Nephron (organoid): ENCODE data around the gene DLD.
"Not testable (repeated sequence)": the region's sequence is repeated elsewhere in the genome, so short reads cannot be mapped to it uniquely, and the experiment has no call there.

Experiments
- H3K27ac Mint-ChIP-seq, 3 experiments: 2 replicates each; pipeline ENCODE4 v1.8.0; 2020; ENCODE audit warnings: mixed read lengths in 3 of 3, mild to moderate bottlenecking in 2 of 3, moderate library complexity in 1 of 3
- H3K27me3 Mint-ChIP-seq: 2 replicates; pipeline ENCODE4 v1.8.0; 2021; ENCODE audit warnings: low read depth, mild to moderate bottlenecking, moderate library complexity, mixed read lengths
- H3K36me3 Mint-ChIP-seq: 2 replicates; pipeline ENCODE4 v1.8.0; 2020; ENCODE audit warnings: low read depth, mixed read lengths
- H3K4me1 Mint-ChIP-seq: 2 replicates; pipeline ENCODE4 v1.8.0; 2020; ENCODE audit warnings: mixed read lengths
- H3K4me3 Mint-ChIP-seq, 3 experiments: 2 replicates each; pipeline ENCODE4 v1.8.0; 2020; ENCODE audit warnings: mild to moderate bottlenecking in 3 of 3, mixed read lengths in 3 of 3, moderate library complexity in 2 of 3
- H3K9me3 Mint-ChIP-seq: 2 replicates; pipeline ENCODE4 v1.8.0; 2020; ENCODE audit warnings: mixed read lengths
- CTCF ChIP-seq, 3 experiments: fragments of 200-600 bp; sonication (generic); IDR thresholded peaks; one replicate each; pipeline ENCODE4 v1.5.0; 2021; ENCODE audit warnings: antibody characterized with exemption in 3 of 3; ENCODE audit not compliant: unreplicated experiment in 3 of 3

Gene DLD

DNA sequence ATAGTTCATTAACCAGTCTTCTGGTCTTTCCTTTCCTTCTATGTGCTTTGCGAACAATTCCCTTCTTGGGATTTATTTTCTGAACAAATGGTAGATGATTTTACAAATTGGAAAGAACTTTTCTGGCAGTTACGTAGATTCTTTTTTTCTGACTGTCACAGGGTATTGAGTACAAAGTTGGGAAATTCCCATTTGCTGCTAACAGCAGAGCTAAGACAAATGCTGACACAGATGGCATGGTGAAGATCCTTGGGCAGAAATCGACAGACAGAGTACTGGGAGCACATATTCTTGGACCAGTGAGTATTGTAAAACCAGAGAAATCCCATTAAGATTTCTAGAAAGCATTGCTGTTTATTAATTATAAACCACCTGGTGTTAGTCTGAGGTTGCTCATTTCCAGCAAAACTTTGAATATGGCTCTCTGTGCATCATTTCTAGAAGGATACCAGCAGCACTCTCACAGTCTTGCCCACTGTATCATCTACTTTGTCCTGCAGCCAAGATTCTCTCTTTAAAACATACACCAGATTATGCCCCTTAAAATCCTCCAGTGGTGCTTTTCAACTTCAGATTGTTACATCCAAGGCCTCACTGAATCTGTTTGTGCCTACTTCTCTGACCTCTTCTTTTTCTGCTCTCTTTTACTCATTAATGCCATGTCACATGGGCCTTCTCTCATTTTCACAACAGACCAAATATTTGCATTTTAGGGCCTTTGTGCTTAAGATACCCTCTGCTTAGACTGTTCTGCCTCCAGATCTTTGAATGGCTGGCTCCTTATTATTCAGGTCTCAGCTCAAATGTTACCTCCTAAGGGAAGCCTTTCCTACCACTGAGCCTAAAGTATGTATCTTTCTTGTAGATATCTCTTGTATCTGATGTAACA is 27.0 kb downstream of the DLD start:
- H3K36me3 Mint-ChIP-seq = peaks cover 85% of the 10 kb centered on the region
- no peak overlapping the region for H3K4me3 Mint-ChIP-seq
- H3K4me1 Mint-ChIP-seq = peaks cover 25% of the 10 kb centered on the region
- H3K27ac Mint-ChIP-seq = no peak overlapping the region
- no peaks in the 10 kb centered on the region for H3K9me3 Mint-ChIP-seq
- no peaks in the 10 kb centered on the region for H3K27me3 Mint-ChIP-seq
- TF ChIP-seq CTCF (IDR thresholded peaks at IDR 0.05; ENCODE audit: unreplicated experiment in 3 of 3) = no peak

DNA sequence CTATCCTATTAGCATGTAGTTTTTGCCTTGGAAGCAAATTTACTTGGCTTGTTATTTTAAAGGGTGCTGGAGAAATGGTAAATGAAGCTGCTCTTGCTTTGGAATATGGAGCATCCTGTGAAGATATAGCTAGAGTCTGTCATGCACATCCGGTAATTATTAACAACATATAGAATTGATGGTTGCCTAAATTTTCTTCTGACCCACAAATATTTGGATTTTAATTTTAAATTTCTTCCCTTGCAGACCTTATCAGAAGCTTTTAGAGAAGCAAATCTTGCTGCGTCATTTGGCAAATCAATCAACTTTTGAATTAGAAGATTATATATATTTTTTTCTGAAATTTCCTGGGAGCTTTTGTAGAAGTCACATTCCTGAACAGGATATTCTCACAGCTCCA is 28.0 kb downstream of the DLD start:
- Mint-ChIP-seq H3K27ac (no peak overlapping the region), H3K4me3 (no peak overlapping the region), H3K27me3 (no peaks in the 10 kb centered on the region), H3K9me3 (no peaks in the 10 kb centered on the region), H3K4me1 (peaks cover 25% of the 10 kb centered on the region), H3K36me3 (peaks cover 84% of the 10 kb centered on the region)
- TF ChIP-seq CTCF (IDR thresholded peaks at IDR 0.05; ENCODE audit: unreplicated experiment in 3 of 3) = no peak

- H3K4me3 Mint-ChIP-seq = no peak overlapping the region
- no peak for TF ChIP-seq CTCF (IDR thresholded peaks at IDR 0.05; ENCODE audit: unreplicated experiment in 3 of 3)
- H3K36me3 Mint-ChIP-seq = peaks cover 83% of the 10 kb centered on the region
- H3K4me1 Mint-ChIP-seq = peaks cover 25% of the 10 kb centered on the region
- H3K27ac Mint-ChIP-seq = peak overlapping the region; percentile 17 to 89 (median 67)
- H3K27me3 Mint-ChIP-seq = no peaks in the 10 kb centered on the region
- H3K9me3 Mint-ChIP-seq = no peaks in the 10 kb centered on the region
These were observed 29.2 kb downstream of the DLD start for GRCh38 chr7:107920048-107920772.

DNA sequence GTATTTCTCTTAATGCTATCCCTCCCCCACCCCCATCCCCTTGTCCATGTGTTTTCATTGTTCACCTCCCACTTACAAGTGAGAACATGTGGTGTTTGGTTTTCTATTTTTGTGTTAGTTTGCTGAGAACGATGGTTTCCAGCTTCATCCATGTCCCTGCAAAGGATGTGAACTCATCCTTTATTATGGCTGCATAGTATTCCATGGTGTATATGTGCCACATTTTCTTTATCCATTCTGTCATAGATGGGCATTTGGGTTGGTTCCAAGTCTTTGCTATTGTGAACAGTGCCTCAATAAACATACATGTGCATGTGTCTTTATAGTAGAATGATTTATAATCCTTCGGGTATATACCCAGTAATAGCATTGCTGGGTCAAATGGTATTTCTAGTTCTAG is 30.8 kb downstream of the DLD start:
- H3K9me3 Mint-ChIP-seq, H3K27ac Mint-ChIP-seq, H3K4me3 Mint-ChIP-seq, H3K27me3 Mint-ChIP-seq: not testable (repeated sequence)
- Mint-ChIP-seq H3K4me1 (peaks cover 25% of the 10 kb centered on the region), H3K36me3 (peaks cover 92% of the 10 kb centered on the region)

- H3K27ac Mint-ChIP-seq = peak overlapping the region in 2 of 3 experiments; percentile 54 to 61
- H3K36me3 Mint-ChIP-seq = peaks cover 91% of the 10 kb centered on the region
- no peaks in the 10 kb centered on the region for H3K9me3 Mint-ChIP-seq
- no peaks in the 10 kb centered on the region for H3K27me3 Mint-ChIP-seq
- no peak for TF ChIP-seq CTCF (IDR thresholded peaks at IDR 0.05; ENCODE audit: unreplicated experiment in 3 of 3)
- no peak overlapping the region for H3K4me3 Mint-ChIP-seq
- peaks cover 21% of the 10 kb centered on the region for H3K4me1 Mint-ChIP-seq
These were observed 31.9 kb downstream of the DLD start for GRCh38 chr7:107922886-107923285.

DNA sequence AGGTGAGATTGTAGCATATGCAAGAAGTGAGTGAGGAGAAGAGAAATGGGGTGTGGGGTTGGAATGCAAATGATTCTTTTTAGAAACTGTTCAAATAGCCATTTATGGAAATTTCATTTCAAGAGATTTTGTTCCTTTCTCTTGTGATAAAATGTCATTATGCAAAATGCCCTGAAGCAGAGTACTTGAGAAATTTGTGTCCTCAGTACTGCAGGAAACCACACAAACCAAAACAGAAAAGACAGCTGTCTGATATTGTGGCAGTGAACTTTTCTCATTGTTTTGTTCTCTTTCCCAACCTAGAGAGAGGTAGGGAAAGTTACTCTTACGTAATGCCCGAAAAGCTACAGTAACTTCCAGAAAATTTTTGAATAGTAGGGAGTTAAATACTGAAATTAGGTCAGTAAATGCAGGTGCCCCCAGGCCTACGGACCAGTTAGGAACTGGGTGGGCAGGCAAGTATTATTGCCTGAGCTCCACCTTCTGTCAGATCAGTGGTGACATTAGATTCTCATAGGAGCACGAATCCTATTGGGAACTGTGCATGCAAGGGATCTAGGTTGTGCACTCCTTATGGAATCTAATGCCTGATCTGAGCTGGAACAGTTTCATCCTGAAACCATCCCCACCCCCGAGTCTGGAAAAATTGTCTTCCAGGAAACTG is 34.0 kb downstream of the DLD start:
- no peaks in the 10 kb centered on the region for H3K9me3 Mint-ChIP-seq
- no peaks in the 10 kb centered on the region for H3K27me3 Mint-ChIP-seq

More for the DNA sequence above, 34.0 kb downstream of the DLD start:
- no peak for TF ChIP-seq CTCF (IDR thresholded peaks at IDR 0.05; ENCODE audit: unreplicated experiment in 3 of 3)
- Mint-ChIP-seq H3K36me3 (peaks cover 93% of the 10 kb centered on the region), H3K4me1 (peaks cover 15% of the 10 kb centered on the region), H3K27ac (peak overlapping the region in 1 of 3 experiments; percentile 4), H3K4me3 (no peak overlapping the region)
